ENCODE results near the gene CERS6. TPM values are rescaled to one million over a fixed set of nuclear protein-coding genes. Genes with fewer than 3 reads are reported as not detected.

Gene CERS6
- total RNA-seq, 4 donors from 2014 or later, result 46.6 to 67.7 (median 53.6) TPM

DNA sequence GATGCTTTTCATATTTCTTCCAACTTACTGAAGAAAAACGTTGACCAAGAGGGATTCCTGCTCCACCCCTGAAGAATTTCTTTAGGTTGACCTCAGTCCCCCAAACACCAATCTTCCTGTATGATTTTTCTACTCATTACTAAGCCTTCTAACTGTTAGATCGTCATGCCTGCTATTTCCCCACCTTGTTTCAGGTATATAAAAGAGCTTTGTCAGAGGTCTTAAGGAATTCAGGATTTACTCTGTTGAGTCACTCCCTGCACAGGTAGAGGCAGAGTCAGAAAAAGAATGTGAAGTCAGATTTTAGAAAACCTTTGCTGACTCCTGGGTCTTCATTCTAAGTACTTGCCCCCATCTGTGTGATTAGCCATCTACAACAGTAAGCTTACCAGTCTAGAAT is 262.6 kb downstream of the CERS6 start:
- Histone ChIP-seq H3K27me3 (no peaks in the 10 kb centered on the region), H3K4me3 (no peak overlapping the region), H3K36me3 (peaks cover 0 to 10% (median 4%) of the 10 kb centered on the region in 4 donors), H3K9me3 (no peaks in the 10 kb centered on the region), H3K4me1 (peaks cover 0 to 17% (median 7%) of the 10 kb centered on the region in 4 donors), H3K27ac (replicated peaks in 1 of 4) (no peak overlapping the region)
- intact Hi-C loops (cut with DNase I), result no loop called here
- WGBS, result 65% methylated on average over 2 of the region's 2 CpGs
- DNase-seq (ENCODE audit: extremely low spot score), result no peak
- TF ChIP-seq EP300 (IDR thresholded peaks at IDR 0.05), result no peak
- no peak for TF ChIP-seq POLR2A (IDR thresholded peaks at IDR 0.05; ENCODE audit: low read depth)

GRCh38 chr2:168719446-168719845 is 263.4 kb downstream of the CERS6 start:
- Histone ChIP-seq H3K4me1 (peaks cover 0 to 17% (median 7%) of the 10 kb centered on the region in 4 donors), H3K27me3 (no peaks in the 10 kb centered on the region)
- intact Hi-C loops (cut with DNase I), result no loop called here

DNA sequence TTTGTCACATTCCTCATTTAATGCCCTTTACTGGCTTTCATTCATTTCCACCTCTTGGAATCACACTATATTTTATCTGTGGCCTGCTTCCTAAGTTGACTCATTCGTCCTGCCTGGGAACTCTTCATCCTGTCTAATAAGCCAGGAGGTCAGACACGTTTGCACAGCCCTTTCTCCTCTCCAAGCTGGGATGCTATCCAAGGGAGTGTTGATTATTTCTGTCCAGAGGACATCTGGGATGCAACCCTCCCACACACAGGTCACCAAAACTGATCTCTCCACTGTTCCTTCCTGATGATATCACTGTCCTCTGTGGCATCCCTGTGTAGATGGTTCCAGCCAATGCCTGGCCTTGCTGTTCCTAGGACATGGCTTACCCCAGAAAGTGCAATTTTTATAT is 266.5 kb downstream of the CERS6 start:
- DNase-seq (ENCODE audit: extremely low spot score), result no peak
- intact Hi-C loops (cut with DNase I), result no loop called here
- Histone ChIP-seq H3K27me3 (no peaks in the 10 kb centered on the region), H3K36me3 (peaks cover 3 to 26% (median 7%) of the 10 kb centered on the region in 4 donors), H3K4me3 (no peak overlapping the region), H3K27ac (replicated peaks in 1 of 4) (no peak overlapping the region), H3K9me3 (no peaks in the 10 kb centered on the region), H3K4me1 (peaks cover 0 to 12% (median 7%) of the 10 kb centered on the region in 4 donors)
- 12% methylated on average over 2 of the region's 2 CpGs for WGBS
- TF ChIP-seq EP300 (IDR thresholded peaks at IDR 0.05) (no peak), POLR2A (IDR thresholded peaks at IDR 0.05; ENCODE audit: low read depth) (no peak), CTCF (IDR thresholded peaks at IDR 0.05) (no peak), POLR2AphosphoS5 (IDR thresholded peaks at IDR 0.05) (no peak)

More at GRCh38 chr2:168719446-168719845, 263.4 kb downstream of the CERS6 start:
- TF ChIP-seq CTCF (IDR thresholded peaks at IDR 0.05) (no peak), EP300 (IDR thresholded peaks at IDR 0.05) (no peak), POLR2AphosphoS5 (IDR thresholded peaks at IDR 0.05) (no peak), POLR2A (IDR thresholded peaks at IDR 0.05; ENCODE audit: low read depth) (no peak)
- Histone ChIP-seq H3K27ac (replicated peaks in 1 of 4) (no peak overlapping the region), H3K36me3 (peaks cover 0 to 17% (median 4%) of the 10 kb centered on the region in 4 donors), H3K9me3 (no peaks in the 10 kb centered on the region), H3K4me3 (no peak overlapping the region)
- no peak for DNase-seq (ENCODE audit: extremely low spot score)

DNA sequence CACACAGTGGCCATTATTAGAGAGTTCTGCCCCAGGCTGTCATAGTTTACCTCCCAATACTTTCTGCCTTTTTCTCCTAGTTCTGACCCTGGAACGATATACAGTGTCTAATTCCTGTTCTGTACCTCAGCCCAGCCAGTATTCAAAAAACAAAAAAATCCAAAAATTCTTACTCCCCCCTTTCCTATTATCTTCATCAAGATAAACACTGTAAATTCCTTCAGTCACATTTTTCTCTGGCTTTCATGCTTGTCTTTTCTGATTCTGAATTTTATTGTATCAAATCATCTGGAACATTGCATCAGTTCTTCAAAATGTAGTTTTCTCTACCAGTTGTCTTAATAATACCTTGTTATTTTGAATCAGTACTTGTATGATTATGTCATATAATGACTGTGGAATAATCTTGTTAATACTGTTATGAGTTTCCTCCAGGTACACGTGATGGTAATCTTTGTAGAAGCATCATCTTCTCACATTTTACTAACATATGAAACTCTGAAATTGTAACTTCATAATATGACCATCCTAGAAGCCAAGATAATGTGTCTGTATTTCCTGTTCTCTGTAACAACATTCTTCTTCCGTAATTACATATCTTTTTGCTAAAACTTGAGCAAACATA is 267.3 kb downstream of the CERS6 start:
- TF ChIP-seq EP300 (IDR thresholded peaks at IDR 0.05), result no peak
- Histone ChIP-seq H3K36me3 (peaks cover 3 to 21% (median 5%) of the 10 kb centered on the region in 4 donors), H3K9me3 (no peaks in the 10 kb centered on the region), H3K4me3 (no peak overlapping the region), H3K27me3 (no peaks in the 10 kb centered on the region), H3K27ac (replicated peaks in 1 of 4) (no peak overlapping the region), H3K4me1 (peaks cover 0 to 12% (median 7%) of the 10 kb centered on the region in 4 donors)
- DNase-seq (ENCODE audit: extremely low spot score), result no peak
- WGBS, result 84% methylated on average over 3 of the region's 3 CpGs
- intact Hi-C loops (cut with DNase I), result no loop called here

GRCh38 chr2:168726375-168726774 is 270.3 kb downstream of the CERS6 start:
- intact Hi-C loops (cut with DNase I), result no loop called here
- no peaks in the 10 kb centered on the region for H3K9me3 ChIP-seq
- WGBS, result 88% methylated on average over 3 of the region's 3 CpGs
- peaks cover 5 to 20% (median 12%) of the 10 kb centered on the region in 4 donors for H3K4me1 ChIP-seq
- H3K27me3 ChIP-seq, result no peaks in the 10 kb centered on the region
- peaks cover 0 to 15% (median 5%) of the 10 kb centered on the region in 4 donors for H3K36me3 ChIP-seq
- no peak overlapping the region for H3K27ac ChIP-seq (replicated peaks in 1 of 4)
- no peak for TF ChIP-seq EP300 (IDR thresholded peaks at IDR 0.05)
- TF ChIP-seq POLR2A (IDR thresholded peaks at IDR 0.05; ENCODE audit: low read depth), result no peak
- no peak for TF ChIP-seq POLR2AphosphoS5 (IDR thresholded peaks at IDR 0.05)
- TF ChIP-seq CTCF (IDR thresholded peaks at IDR 0.05), result no peak
- H3K4me3 ChIP-seq, result no peak overlapping the region
- no peak for DNase-seq (ENCODE audit: extremely low spot score)

All from esophagus muscularis mucosa (tissue), 4 donors.